Motor neuron (in vitro differentiated cells): ENCODE results near the gene CORO2A. TPM values are rescaled to one million over a fixed set of nuclear protein-coding genes. Genes with fewer than 3 reads are reported as not detected.
A peak's percentile ranks its signal among the peaks of the same experiment; 100 is the strongest.
"Not testable (repeated sequence)": the region's sequence is repeated elsewhere in the genome, so short reads cannot be mapped to it uniquely, and the experiment has no call there.

ENCODE experiments used
- ATAC-seq, 8 experiments: fragments of 200-7000 bp; cut with Tn5 transposase; replicated peaks in 6 of 8; 2 replicates each; pipeline ENCODE4 v1.8.0; 2021; ENCODE audit warnings: mild to moderate bottlenecking in 8 of 8, moderate library complexity in 8 of 8
- H3K27ac ChIP-seq, 2 donors: fragments of 250-450 bp; sonication (Bioruptor Pico); 2 replicates each; pipeline ENCODE4 v1.9.0; 2021; ENCODE audit warnings: antibody characterized with exemption in 2 of 2, mild to moderate bottlenecking in 2 of 2, moderate library complexity in 1 of 2
- H3K4me1 ChIP-seq, 2 donors: fragments of 250-450 bp; sonication (Bioruptor Pico); replicated peaks in 1 of 2; 2 replicates each; pipeline ENCODE4 v1.6.1; 2021; ENCODE audit warnings: antibody characterized with exemption in 2 of 2, mild to moderate bottlenecking in 2 of 2, moderate library complexity in 1 of 2
- H3K4me3 ChIP-seq, 5 donors: fragments of 250-450 bp; sonication (Bioruptor Pico); 2 replicates each; pipeline ENCODE4 v1.9.0; 2021; ENCODE audit warnings: antibody characterized with exemption in 5 of 5, mild to moderate bottlenecking in 5 of 5, moderate library complexity in 4 of 5
- WGBS, 10 experiments: fragments of 450-650 bp; shearing (Covaris generic); methylation state at CpG; one replicate each; pipeline ENCODE4 v1.0.0; 2022; 5-methylcytosine and 5-hydroxymethylcytosine counted together
- in situ Hi-C, 9 experiments: fragments of 400-800 bp; cut with MboI; loops; one replicate each; pipeline ENCODE4 v1.15.0; 2021; ENCODE audit warnings: low sequenced_read_pairs in 9 of 9, low pct_unique_long_range_greater_than_20kb in 2 of 9; ENCODE audit not compliant: unreplicated experiment in 9 of 9
- total RNA-seq, 8 experiments: library from RNA; unstranded; fragments of 300-600 nt; gene quantifications; 2 replicates each; pipeline versions ENCODE4 v1.2.3 to v1.2.4, GENCODE V29; 2022

CORO2A gene
- total RNA-seq, 8 experiments from 2014 or later, result 0.87 to 3.4 (median 2.0) TPM

GRCh38 chr9:98182889-98183599, 9.4 kb downstream of the CORO2A start:
- H3K27ac ChIP-seq, result no peak overlapping the region
- H3K4me1 ChIP-seq, result no peaks in the 10 kb centered on the region
- ATAC-seq, result peak in 1 of 8 experiments; percentile 64
- 46 to 100% (median 85%) methylated on average over 2 to 7 of the region's 9 CpGs; no CpG with 5 or more reads in 1 of the 10 experiments for WGBS, 10 experiments
- no peak overlapping the region for H3K4me3 ChIP-seq
- in situ Hi-C loops, result no loop called here

DNA sequence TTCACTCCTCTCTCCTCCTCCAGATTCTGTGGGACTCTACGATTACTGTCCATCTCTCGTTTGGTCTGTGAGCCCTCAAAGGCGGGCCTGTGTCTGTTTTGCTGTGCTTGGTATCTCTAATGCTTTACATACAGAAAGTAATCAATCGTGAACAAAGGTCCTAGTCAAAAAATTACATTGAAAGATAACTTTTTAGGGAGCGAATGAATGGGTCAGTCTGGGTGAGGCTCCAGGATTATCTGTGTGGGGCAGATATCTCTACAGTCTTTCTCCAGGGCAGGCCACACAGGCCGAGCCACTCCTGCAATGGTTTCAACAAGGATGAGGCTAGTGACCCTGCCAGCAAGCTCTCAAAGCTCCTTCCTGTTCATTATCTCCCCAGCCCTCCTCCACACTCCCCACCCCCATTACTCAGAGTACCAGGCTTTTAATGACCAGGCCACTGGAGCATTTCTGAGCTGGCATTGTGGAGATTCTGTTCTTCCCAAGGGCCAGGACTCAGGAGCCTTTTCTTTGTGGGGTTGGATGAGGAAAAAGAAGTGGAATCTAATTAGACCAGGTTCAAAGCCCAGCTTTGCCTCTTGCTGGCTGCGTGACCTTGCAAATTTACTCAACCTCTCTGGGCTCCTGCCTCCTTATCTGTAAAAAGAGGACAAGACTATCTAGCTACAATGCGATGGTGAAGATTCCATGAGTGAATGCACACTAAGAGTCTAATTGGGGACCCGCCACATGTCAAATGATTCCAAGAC, 10.2 kb downstream of the CORO2A start:
- no peak for ATAC-seq
- Histone ChIP-seq H3K4me3 (no peak overlapping the region), H3K27ac (no peak overlapping the region), H3K4me1 (no peaks in the 10 kb centered on the region)
- in situ Hi-C loops, result no loop called here
- 72 to 100% (median 92%) methylated on average over 1 to 8 of the region's 9 CpGs for WGBS, 10 experiments

DNA sequence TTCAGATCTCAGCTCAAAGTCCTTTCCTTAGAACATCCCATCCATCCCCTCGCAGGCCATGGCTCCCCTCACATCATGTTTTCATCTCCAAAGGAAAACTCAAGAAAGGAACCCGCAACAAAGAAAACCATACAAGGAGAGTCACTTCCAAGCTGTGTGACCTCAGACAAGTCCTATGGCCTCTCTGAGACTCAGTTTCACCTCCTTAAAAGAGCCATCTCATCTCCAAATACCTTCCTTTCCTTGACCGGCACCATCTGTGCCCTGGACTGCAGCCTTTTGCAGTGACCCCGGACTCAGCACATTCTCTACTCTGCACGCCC, 10.7 kb downstream of the CORO2A start:
- no peak for ATAC-seq
- Histone ChIP-seq H3K4me3 (no peak overlapping the region), H3K27ac (no peak overlapping the region), H3K4me1 (no peaks in the 10 kb centered on the region)
- in situ Hi-C loops, result no loop called here
- 42 to 100% (median 91%) methylated on average over 1 to 5 of the region's 5 CpGs; no CpG with 5 or more reads in 2 of the 10 experiments for WGBS, 10 experiments

DNA sequence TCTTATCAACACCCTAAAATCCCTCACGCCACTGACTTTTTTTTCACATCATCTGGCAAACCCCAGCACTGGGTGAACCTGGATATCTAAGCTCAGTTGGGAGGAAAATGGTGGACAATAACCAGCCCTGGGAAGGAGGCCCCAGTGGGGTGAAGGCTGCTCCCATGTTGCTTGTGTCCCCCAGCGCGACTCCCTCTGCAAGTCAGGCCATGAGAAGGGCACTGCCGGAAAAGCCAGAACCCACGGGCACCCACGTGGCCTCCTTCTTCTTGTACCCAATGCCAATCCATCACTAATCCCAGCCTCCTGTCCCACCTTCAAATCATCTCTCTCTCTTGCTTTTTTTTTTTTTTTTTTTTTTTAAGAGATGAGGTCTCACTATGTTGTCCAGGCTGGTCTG, 11.4 kb downstream of the CORO2A start:
- no peaks in the 10 kb centered on the region for H3K4me1 ChIP-seq
- in situ Hi-C loops, result no loop called here
- ATAC-seq, result no peak
- no peak overlapping the region for H3K27ac ChIP-seq
- no peak overlapping the region for H3K4me3 ChIP-seq
- WGBS, 10 experiments, result 10 to 100% (median 90%) methylated on average over 1 to 4 of the region's 6 CpGs; no CpG with 5 or more reads in 3 of the 10 experiments

DNA sequence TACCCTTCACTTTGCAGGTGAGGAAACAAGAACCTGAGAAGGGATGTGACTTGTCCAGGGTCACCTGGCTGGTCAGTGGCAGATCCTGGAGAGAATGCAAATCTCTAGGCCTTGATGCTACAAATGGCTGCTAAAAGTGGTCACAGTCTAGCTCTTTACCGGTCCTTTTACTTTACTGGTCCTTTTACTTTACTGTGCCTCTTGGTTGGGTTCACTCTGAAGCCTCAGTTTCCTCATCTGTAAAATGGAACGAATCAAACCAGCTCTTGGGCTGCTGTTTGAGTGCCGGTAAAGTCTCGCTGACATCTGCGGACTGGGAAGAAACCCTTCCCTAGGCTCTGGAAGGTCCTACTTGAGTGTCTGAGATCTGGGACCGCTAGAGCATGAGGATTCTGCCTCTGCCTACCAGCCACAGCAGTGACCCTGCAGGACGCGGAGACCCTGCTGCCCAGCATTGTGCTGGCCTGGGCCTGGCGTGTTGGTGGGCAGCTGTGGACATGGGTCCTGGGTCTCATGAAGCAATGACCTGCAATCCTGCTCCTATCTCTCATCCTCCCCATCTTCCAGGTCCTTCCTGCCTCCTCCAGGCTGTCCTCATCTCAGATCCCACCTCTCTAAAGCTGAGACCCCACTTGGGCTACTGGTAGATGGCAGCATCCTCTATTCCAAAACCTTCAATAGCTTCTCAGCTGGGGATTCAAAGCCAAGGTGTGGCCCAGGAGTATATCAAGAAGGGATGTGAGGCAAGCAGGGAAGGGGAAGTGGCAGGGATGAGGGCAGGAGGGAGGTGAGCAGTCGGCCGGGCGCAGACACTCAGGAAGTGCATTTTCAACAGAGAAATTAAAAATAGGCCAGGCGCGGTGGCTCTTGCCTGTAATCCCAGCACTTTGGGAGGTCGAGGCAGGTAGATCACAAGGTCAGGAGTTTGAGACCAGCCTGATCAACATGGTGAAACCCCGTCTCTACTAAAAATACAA, 13.3 kb downstream of the CORO2A start:
- Histone ChIP-seq H3K27ac (no peak overlapping the region), H3K4me3 (no peak overlapping the region), H3K4me1 (peaks cover 0 to 3% of the 10 kb centered on the region in 2 donors)
- ATAC-seq, result no peak
- in situ Hi-C loops, result no loop called here
- 50 to 100% (median 80%) methylated on average over 2 to 14 of the region's 16 CpGs; no CpG with 5 or more reads in 1 of the 10 experiments for WGBS, 10 experiments

GRCh38 chr9:98176391-98177259, 15.8 kb downstream of the CORO2A start:
- Histone ChIP-seq H3K27ac (no peak overlapping the region), H3K4me3 (no peak overlapping the region), H3K4me1 (peaks cover 3% of the 10 kb centered on the region in 2 donors)
- WGBS, 10 experiments, result 10 to 100% (median 80%) methylated on average over 1 to 6 of the region's 9 CpGs; no CpG with 5 or more reads in 2 of the 10 experiments
- in situ Hi-C loops, result no loop called here
- no peak for ATAC-seq

DNA sequence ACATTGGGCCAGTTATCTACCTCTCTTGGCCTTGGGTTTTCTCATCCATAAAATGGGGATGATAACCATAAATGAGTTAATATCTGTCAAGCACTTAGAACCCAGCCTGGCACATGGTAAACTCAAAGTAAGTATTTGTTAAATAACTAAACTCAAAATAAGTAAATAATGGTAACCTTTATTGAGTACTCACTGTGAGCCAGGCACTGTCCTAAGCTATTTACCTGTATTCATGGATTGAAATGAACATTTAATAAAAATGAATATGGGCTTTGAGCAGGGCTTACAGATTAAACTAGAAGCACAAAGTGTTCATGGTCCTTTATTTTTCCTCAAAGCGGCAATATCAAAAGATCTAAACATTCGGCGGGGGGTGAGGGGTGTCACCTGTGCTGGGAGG, 16.7 kb downstream of the CORO2A start:
- in situ Hi-C loops, result no loop called here
- Histone ChIP-seq H3K27ac (no peak overlapping the region), H3K4me1 (peaks cover 3 to 8% of the 10 kb centered on the region in 2 donors), H3K4me3 (no peak overlapping the region)
- WGBS, 10 experiments, result 53 to 100% (median 86%) methylated on average over 3 of the region's 3 CpGs; no CpG with 5 or more reads in 3 of the 10 experiments
- no peak for ATAC-seq

DNA sequence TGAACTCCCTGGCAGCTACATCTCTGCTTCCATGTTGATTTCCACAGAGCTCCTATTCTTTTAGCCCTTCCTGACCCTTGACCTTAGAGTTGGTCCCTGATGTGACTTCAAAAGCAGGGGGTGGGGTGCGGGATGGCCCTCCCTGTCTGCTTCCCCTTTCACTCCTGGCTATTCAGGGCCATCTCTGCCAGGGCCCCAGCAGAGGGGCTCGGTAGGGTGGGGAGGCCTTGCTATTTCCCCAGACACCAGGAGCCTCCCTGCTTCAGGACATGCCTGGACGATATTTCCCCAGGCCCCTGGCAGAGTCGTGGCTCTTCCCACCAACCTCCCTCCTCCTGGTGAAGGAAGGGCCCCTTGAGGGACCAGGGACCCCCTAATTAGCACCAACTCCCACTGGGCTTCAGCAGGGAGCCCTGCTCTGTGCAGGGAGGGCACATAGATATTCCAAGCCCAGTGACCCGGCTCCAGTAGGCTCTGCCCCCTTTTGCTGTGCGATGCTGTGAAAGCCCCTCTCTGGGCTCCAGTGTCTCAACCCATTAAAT, 17.3 kb downstream of the CORO2A start:
- ATAC-seq, result no peak
- Histone ChIP-seq H3K4me3 (no peak overlapping the region), H3K4me1 (peaks cover 3 to 8% of the 10 kb centered on the region in 2 donors), H3K27ac (no peak overlapping the region)
- WGBS, 10 experiments, result 0 to 33% (median 16%) methylated on average over 1 to 3 of the region's 6 CpGs; no CpG with 5 or more reads in 6 of the 10 experiments
- in situ Hi-C loops, result no loop called here

GRCh38 chr9:98174502-98174918, 17.9 kb downstream of the CORO2A start:
- H3K4me1 ChIP-seq, H3K4me3 ChIP-seq, in situ Hi-C loops, H3K27ac ChIP-seq: not testable (repeated sequence)
- WGBS, 10 experiments, result 50 to 95% (median 75%) methylated on average over 1 to 4 of the region's 5 CpGs; no CpG with 5 or more reads in 4 of the 10 experiments
- ATAC-seq, result peak in 3 of 8 experiments; percentile 32 to 69 (median 51)

DNA sequence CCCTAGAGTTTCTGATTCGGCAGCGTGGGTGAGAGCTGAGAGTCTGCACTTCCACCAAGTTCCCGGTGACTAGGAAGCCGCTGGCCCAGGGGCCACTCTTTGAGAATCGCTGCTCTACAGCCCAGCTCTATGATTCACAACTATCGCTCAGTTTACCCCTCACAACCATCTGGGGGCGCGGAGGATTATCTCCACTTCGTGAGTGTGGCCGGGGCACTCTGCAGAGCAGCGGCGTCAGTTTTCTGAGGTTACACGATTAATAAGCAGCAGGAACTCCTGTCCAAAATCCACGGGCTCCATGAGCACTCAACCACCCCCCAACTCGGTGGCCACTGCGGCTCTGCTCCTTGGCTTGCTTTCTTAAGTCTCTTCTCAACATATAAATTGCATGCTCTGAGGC, 19.3 kb downstream of the CORO2A start:
- no peak overlapping the region for H3K4me3 ChIP-seq
- ATAC-seq, result no peak
- in situ Hi-C loops, result no loop called here
- no peak overlapping the region for H3K27ac ChIP-seq
- 83 to 98% (median 89%) methylated on average over 1 to 9 of the region's 16 CpGs; no CpG with 5 or more reads in 6 of the 10 experiments for WGBS, 10 experiments
- peaks cover 17 to 19% of the 10 kb centered on the region in 2 donors for H3K4me1 ChIP-seq

DNA sequence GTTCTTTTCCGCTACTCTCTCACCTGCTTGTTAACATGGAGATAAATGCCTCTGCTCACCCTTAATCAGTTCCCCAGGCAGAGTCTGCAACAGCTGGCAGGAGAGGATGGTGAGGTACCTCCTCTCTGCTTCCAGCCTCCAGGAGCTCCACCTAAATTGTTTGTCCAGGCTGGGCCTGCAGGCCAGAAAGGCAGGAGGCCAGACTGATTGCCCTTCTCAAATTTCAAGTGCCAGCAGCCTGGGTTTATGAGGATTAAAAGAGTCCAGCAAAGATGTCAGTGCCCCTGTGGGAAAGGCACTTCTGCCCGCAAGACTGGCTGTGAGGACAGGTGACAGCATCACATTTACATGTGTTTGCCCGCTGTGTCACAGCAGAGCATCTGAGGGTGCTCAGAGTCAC, 19.8 kb downstream of the CORO2A start:
- Histone ChIP-seq H3K4me3 (no peak overlapping the region), H3K27ac (no peak overlapping the region), H3K4me1 (peaks cover 17 to 19% of the 10 kb centered on the region in 2 donors)
- whole genome bisulfite sequencing, 10 experiments, result 60 to 80% (median 80%) methylated on average over 1 of the region's 3 CpGs; no CpG with 5 or more reads in 7 of the 10 experiments
- in situ Hi-C loops, result no loop called here
- peak in 1 of 8 experiments; percentile 75 for ATAC-seq
